ENCODE data around the gene CAMK1D.

GRCh38 chr10:12535656-12536055 lies 186.3 kb downstream of the CAMK1D start:
- no peak for TF ChIP-seq CTCF (conservative IDR thresholded peaks at IDR 0.05; ENCODE audit: low read length)
- TF ChIP-seq EZH2phosphoT487 (IDR thresholded peaks at IDR 0.05; ENCODE audit: borderline replicate concordance, low read depth, low read length), result no peak

Measured in OCI-LY7 (cell line).